NCI-H2171 treated with DMSO at 0.1 percent for 48 hours (cell line): ENCODE measurements around the gene PTPRM.
A peak's percentile ranks its signal among the peaks of the same experiment; 100 is the strongest.

Source experiments
- DNase-seq: peaks from one replicate; lab custom pipeline; 2025; lab: John Stamatoyannopoulos, UW

Gene PTPRM

GRCh38 chr18:7566567-7567473 lies at the start of gene PTPRM:
Gene PTPRM (plus strand): TSS chr18:7567316. CDS start chr18:7567819, 503 bp downstream.
- peak; percentile 59 for DNase-seq

- DNase-seq, result no peak
Observed at GRCh38 chr18:7517852-7518251, 49.3 kb upstream of the PTPRM start.

- DNase-seq, result peak; percentile 36
Observed at GRCh38 chr18:7520200-7520785, 46.8 kb upstream of the PTPRM start.

GRCh38 chr18:7521226-7521856 lies 45.8 kb upstream of the PTPRM start:
- DNase-seq, result peak; percentile 23

- DNase-seq, result peak; percentile 25
Observed at GRCh38 chr18:7523772-7524171, 43.3 kb upstream of the PTPRM start.

GRCh38 chr18:7524786-7525185 lies 42.3 kb upstream of the PTPRM start:
- no peak for DNase-seq

- no peak for DNase-seq
Observed at GRCh38 chr18:7532942-7533341, 34.2 kb upstream of the PTPRM start.

- DNase-seq, result no peak
Observed at GRCh38 chr18:7535436-7536205, 31.5 kb upstream of the PTPRM start.

GRCh38 chr18:7537145-7537544 lies 30.0 kb upstream of the PTPRM start:
- no peak for DNase-seq

- no peak for DNase-seq
Observed at GRCh38 chr18:7541835-7542234, 25.3 kb upstream of the PTPRM start.

GRCh38 chr18:7544686-7545085 lies 22.4 kb upstream of the PTPRM start:
- DNase-seq, result no peak

- no peak for DNase-seq
Observed at GRCh38 chr18:7545734-7546133, 21.4 kb upstream of the PTPRM start.

- no peak for DNase-seq
Observed at GRCh38 chr18:7548221-7548620, 18.9 kb upstream of the PTPRM start.

- no peak for DNase-seq
Observed at GRCh38 chr18:7548721-7549120, 18.4 kb upstream of the PTPRM start.

GRCh38 chr18:7557973-7558372 lies 9.1 kb upstream of the PTPRM start:
- no peak for DNase-seq

GRCh38 chr18:7558769-7559168 lies 8.3 kb upstream of the PTPRM start:
- DNase-seq, result no peak

GRCh38 chr18:7559709-7560319 lies 7.3 kb upstream of the PTPRM start:
- DNase-seq, result no peak

- DNase-seq, result no peak
Observed at GRCh38 chr18:7561909-7562460, 5.1 kb upstream of the PTPRM start.

GRCh38 chr18:7562491-7562890 lies 4.6 kb upstream of the PTPRM start:
- no peak for DNase-seq

GRCh38 chr18:7565677-7566076 lies 1.4 kb upstream of the PTPRM start:
- DNase-seq, result no peak

- DNase-seq, result peak; percentile 33
Observed at GRCh38 chr18:7566244-7566566, 911 bp upstream of the PTPRM start.
